Fibroblast of lung (primary cell): ENCODE results near the gene RYR1. TPM values are rescaled to one million over a fixed set of nuclear protein-coding genes. Genes with fewer than 3 reads are reported as not detected.

Experiments used
- DNase-seq, 2 donors: peaks; one replicate each; pipeline versions ENCODE4 v3.0.0 to v3.0.0-alpha.2; 2010; ENCODE audit warnings: low read depth in 2 of 2
- H2AFZ ChIP-seq: 2 replicates; pipeline ENCODE4 v1.5.1; 2012; ENCODE audit warnings: low read length, control low read depth, inconsistent platforms
- H3K27ac ChIP-seq: 2 replicates; pipeline ENCODE4 v1.5.1; 2011; ENCODE audit warnings: low read length, control low read depth; ENCODE audit not compliant: insufficient read depth
- H3K27me3 ChIP-seq: 2 replicates; pipeline ENCODE4 v1.5.1; 2011; ENCODE audit warnings: mild to moderate bottlenecking, low read length; ENCODE audit not compliant: control insufficient read depth, insufficient read depth
- H3K36me3 ChIP-seq: 2 replicates; pipeline ENCODE4 v1.5.1; 2011; ENCODE audit warnings: low read length; ENCODE audit not compliant: control insufficient read depth, insufficient read depth
- H3K4me1 ChIP-seq: 2 replicates; pipeline ENCODE4 v1.5.1; 2011; ENCODE audit warnings: low read length; ENCODE audit not compliant: control insufficient read depth, insufficient read depth; ENCODE audit errors: extremely low read depth
- H3K4me2 ChIP-seq: 2 replicates; pipeline ENCODE4 v1.5.1; 2011; ENCODE audit warnings: low read length, control low read depth; ENCODE audit not compliant: insufficient read depth; ENCODE audit errors: extremely low read depth
- H3K4me3 ChIP-seq, 4 experiments: fragments of 200-600 bp in 1 of 4; sonication (generic) in 1 of 4; replicated peaks in 1 of 4; 2 replicates each; pipeline ENCODE4 v1.5.1; 2011 to 2016; ENCODE audit warnings: low read length in 4 of 4, low read depth in 3 of 4, mild to moderate bottlenecking in 3 of 4, control low read depth in 2 of 4, inconsistent platforms in 1 of 4, mixed read lengths in 1 of 4; ENCODE audit not compliant: insufficient read depth in 1 of 4; ENCODE audit errors: control extremely low read depth in 1 of 4
- H3K79me2 ChIP-seq: 2 replicates; pipeline ENCODE4 v1.5.1; 2012; ENCODE audit warnings: mild to moderate bottlenecking, low read length, inconsistent platforms; ENCODE audit not compliant: control insufficient read depth, insufficient read depth
- H3K9ac ChIP-seq: 2 replicates; pipeline ENCODE4 v1.5.1; 2011; ENCODE audit warnings: mild to moderate bottlenecking, low read length, control low read depth; ENCODE audit not compliant: insufficient read depth
- H3K9me3 ChIP-seq: 2 replicates; pipeline ENCODE4 v1.5.1; 2012; ENCODE audit warnings: low read depth, low read length; ENCODE audit not compliant: control insufficient read depth, insufficient read depth
- H4K20me1 ChIP-seq: 2 replicates; pipeline ENCODE4 v1.5.1; 2011; ENCODE audit warnings: low read length; ENCODE audit not compliant: control insufficient read depth, insufficient read depth; ENCODE audit errors: extremely low read depth
- CTCF ChIP-seq, 2 donors: IDR thresholded peaks in 1 of 2; conservative IDR thresholded peaks in 1 of 2; 1 replicate in 1 of 2; 2 replicates in 1 of 2; pipeline ENCODE4 v1.5.1; 2011 to 2012; ENCODE audit warnings: low read length in 2 of 2, control low read depth in 1 of 2, inconsistent platforms in 1 of 2, low read depth in 1 of 2, mild to moderate bottlenecking in 1 of 2
- EZH2 ChIP-seq: IDR thresholded peaks from 2 replicates; pipeline ENCODE4 v1.5.1; 2012; ENCODE audit warnings: low read length, control low read depth, mild to moderate bottlenecking; ENCODE audit errors: missing control alignments
- polyA plus RNA-seq, 2 donors: library from polyadenylated mRNA; depleted of rRNA in 1 of 2; stranded (reverse) in 1 of 2; unstranded in 1 of 2; fragments of >200 nt; gene quantifications; 2 replicates each; pipeline ENCODE4 v1.2.1, GENCODE V29; 2011 to 2012; ENCODE audit warnings: missing spikeins in 1 of 2
- total RNA-seq: library from RNA; depleted of rRNA; stranded (reverse); fragments of >200 nt; gene quantifications from 2 replicates; pipeline ENCODE4 v1.2.1, GENCODE V29; 2014

Gene RYR1
- total and polyA plus RNA-seq, 2 donors (not counting 1 experiment from before 2014, with no cell fraction given): under 0.01 TPM

DNA sequence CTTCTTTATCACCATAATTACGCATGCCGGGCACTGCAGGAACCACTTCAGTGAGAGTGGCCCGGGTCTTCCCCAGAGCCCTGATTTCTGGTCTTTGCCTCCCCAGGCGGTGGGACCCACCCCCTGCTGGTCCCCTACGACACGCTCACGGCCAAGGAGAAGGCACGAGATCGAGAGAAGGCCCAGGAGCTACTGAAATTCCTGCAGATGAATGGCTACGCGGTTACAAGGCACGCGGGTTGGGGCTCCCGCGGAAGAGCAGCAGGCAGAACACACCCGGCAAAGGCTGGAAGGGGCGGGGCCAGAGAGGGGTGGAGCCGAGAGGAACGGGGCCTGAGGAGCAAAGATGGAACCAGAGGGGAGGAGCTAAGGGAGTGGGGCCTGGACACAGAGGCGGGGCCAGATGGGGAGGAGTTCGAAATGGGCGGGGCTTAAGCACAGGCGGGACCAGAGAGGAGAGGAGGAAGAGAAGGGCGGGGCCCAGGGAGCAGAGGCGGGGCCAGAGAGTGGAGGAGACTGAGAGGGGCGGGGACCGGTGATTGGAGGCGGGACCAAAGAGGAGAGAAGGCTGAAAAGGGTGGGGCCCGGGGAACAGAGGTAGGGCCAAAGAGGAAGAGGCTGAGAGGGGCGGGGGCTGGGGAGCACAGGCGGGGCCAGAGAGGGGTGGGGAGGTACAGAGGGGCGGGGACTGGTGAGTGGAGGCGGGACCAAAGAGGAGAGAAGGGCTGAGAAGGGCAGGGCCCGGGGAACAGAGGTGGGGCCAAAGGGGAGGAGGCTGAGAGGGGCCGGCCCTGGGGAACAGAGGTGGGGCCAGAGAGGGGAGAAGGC lies 73.4 kb downstream of the RYR1 start:
- H2AFZ ChIP-seq: no peak overlapping the region
- H3K4me2 ChIP-seq: no peak overlapping the region
- H3K36me3 ChIP-seq: no peaks in the 10 kb centered on the region
- no peaks in the 10 kb centered on the region for H3K9me3 ChIP-seq
- no peak overlapping the region for H3K4me3 ChIP-seq
- H4K20me1 ChIP-seq: no peaks in the 10 kb centered on the region
- H3K4me1 ChIP-seq: no peaks in the 10 kb centered on the region
- TF ChIP-seq EZH2: no peak
- TF ChIP-seq CTCF (conservative IDR thresholded peaks at IDR 0.05 in 1 of 2, IDR thresholded peaks at IDR 0.05 in 1 of 2; ENCODE audit: low read depth in 1 of 2, low read length in 2 of 2): no peak
- DNase-seq: peak in 1 of 2 donors; percentile 17
- no peaks in the 10 kb centered on the region for H3K27me3 ChIP-seq
- no peak overlapping the region for H3K27ac ChIP-seq
- H3K9ac ChIP-seq: no peak overlapping the region
- H3K79me2 ChIP-seq: no peaks in the 10 kb centered on the region

- no peaks in the 10 kb centered on the region for H4K20me1 ChIP-seq
- no peaks in the 10 kb centered on the region for H3K9me3 ChIP-seq
- no peaks in the 10 kb centered on the region for H3K27me3 ChIP-seq
- no peaks in the 10 kb centered on the region for H3K4me1 ChIP-seq
- TF ChIP-seq EZH2 (no peak), CTCF (conservative IDR thresholded peaks at IDR 0.05 in 1 of 2, IDR thresholded peaks at IDR 0.05 in 1 of 2; ENCODE audit: low read depth in 1 of 2, low read length in 2 of 2) (no peak)
- H2AFZ ChIP-seq: no peak overlapping the region
- H3K27ac ChIP-seq: no peak overlapping the region
- H3K79me2 ChIP-seq: no peaks in the 10 kb centered on the region
- H3K4me2 ChIP-seq: no peak overlapping the region
- H3K4me3 ChIP-seq: no peak overlapping the region
- no peak overlapping the region for H3K9ac ChIP-seq
- no peaks in the 10 kb centered on the region for H3K36me3 ChIP-seq
- no peak for DNase-seq
Measured at GRCh38 chr19:38507551-38508127, 74.1 kb downstream of the RYR1 start.

DNA sequence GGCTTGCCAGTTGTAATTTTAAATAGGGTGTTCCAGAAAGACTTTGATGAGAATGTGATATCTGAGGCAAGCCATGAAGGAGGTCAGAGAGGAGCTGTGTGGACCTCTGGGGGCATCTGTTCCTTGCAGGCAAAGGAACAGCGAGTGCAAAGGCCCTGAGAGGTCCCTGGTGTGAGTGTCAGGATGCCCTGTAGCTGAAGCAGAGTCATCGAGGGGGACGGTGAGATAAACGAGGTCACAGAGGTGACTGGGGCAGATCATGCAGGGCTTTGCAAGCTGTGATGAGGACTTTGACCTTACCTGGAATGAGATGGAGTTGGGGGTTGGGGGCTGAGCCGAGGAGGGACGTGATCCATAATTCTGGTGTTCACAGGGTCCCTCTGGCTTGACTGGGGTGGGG lies 75.0 kb downstream of the RYR1 start:
- Histone ChIP-seq H3K4me2 (no peak overlapping the region), H3K79me2 (no peaks in the 10 kb centered on the region), H3K27ac (no peak overlapping the region), H3K4me3 (no peak overlapping the region), H3K9ac (no peak overlapping the region), H3K27me3 (no peaks in the 10 kb centered on the region), H3K4me1 (no peaks in the 10 kb centered on the region), H3K36me3 (no peaks in the 10 kb centered on the region), H3K9me3 (no peaks in the 10 kb centered on the region), H4K20me1 (no peaks in the 10 kb centered on the region), H2AFZ (no peak overlapping the region)
- no peak for DNase-seq
- TF ChIP-seq EZH2 (no peak), CTCF (conservative IDR thresholded peaks at IDR 0.05 in 1 of 2, IDR thresholded peaks at IDR 0.05 in 1 of 2; ENCODE audit: low read depth in 1 of 2, low read length in 2 of 2) (no peak)
